HCT116 (cell line): ENCODE data around the gene SV2A. TPM values are rescaled to one million over a fixed set of nuclear protein-coding genes. Genes with fewer than 3 reads are reported as not detected.

Experiments
- ATAC-seq: fragments of 200-7000 bp; cut with Tn5 transposase; 2 replicates; pipeline ENCODE4 v1.9.1; 2020; ENCODE audit warnings: mild to moderate bottlenecking, moderate library complexity
- BruUV-seq: library from RNA; stranded (reverse); fragments of 400-500 nt; replicated peaks from 2 replicates; lab custom pipeline; 2021; lab: Mats Ljungman, UMichigan
- CTCF ChIA-PET: fragments of 300-600 bp; sonication (Branson Sonifier 250); formaldehyde crosslinking; loops from one replicate; lab custom pipeline; 2021; ENCODE audit warnings: antibody characterized with exemption; lab: Charles Lee
- POLR2A ChIA-PET: fragments of 300-600, 350-600 bp; sonication (Branson Sonifier 250); formaldehyde crosslinking; loops from one replicate; lab custom pipeline; 2021; ENCODE audit warnings: antibody characterized with exemption; lab: Charles Lee
- RAD21 ChIA-PET, 2 experiments: fragments of 300-600 bp; sonication (Branson Sonifier 250); formaldehyde crosslinking; loops; one replicate each; lab custom pipeline; 2023; ENCODE audit warnings: low total read pairs in 2 of 2; ENCODE audit not compliant: uncharacterized antibody in 2 of 2, unreplicated experiment in 2 of 2, low non-redundant PET in 1 of 2; lab: Charles Lee
- DNase-seq: peaks from one replicate; pipeline ENCODE4 v3.0.0-alpha.2; 2010; ENCODE audit warnings: low read depth, low spot score
- H2AFZ ChIP-seq: fragments of 200-600 bp; shearing (Covaris generic), sonication (generic); 2 replicates; pipeline ENCODE4 v1.6.1; 2017; ENCODE audit warnings: low read depth, mixed run types, mixed read lengths, antibody characterized with exemption, low read length; ENCODE audit not compliant: poor library complexity, severe bottlenecking
- H3K27ac ChIP-seq: 2 replicates; pipeline ENCODE4 v1.5.1; 2012; ENCODE audit warnings: low read depth, low read length
- H3K27me3 ChIP-seq: fragments of 200-600 bp; sonication (generic); 2 replicates; pipeline ENCODE4 v1.6.1; 2016; ENCODE audit warnings: mixed run types, low read length, mixed read lengths; ENCODE audit not compliant: insufficient read depth
- H3K36me3 ChIP-seq, 2 experiments: fragments of 200-500 bp in 1 of 2; fragments of 200-600 bp in 1 of 2; sonication (Bioruptor generic) in 1 of 2; sonication (generic) in 1 of 2; 2 replicates each; pipeline versions ENCODE4 v1.5.1 to v1.6.1; 2014 to 2016; ENCODE audit warnings: low read length in 2 of 2, inconsistent platforms in 1 of 2, mixed read lengths in 1 of 2, mixed run types in 1 of 2; ENCODE audit not compliant: insufficient read depth in 2 of 2, control insufficient read depth in 1 of 2
- H3K4me1 ChIP-seq, 2 experiments: fragments of 200-600 bp in 1 of 2; sonication (generic) in 1 of 2; 2 replicates each; pipeline versions ENCODE4 v1.5.1 to v1.6.1; 2012 to 2017; ENCODE audit warnings: low read length in 2 of 2, inconsistent platforms in 1 of 2, mild to moderate bottlenecking in 1 of 2, mixed read lengths in 1 of 2, mixed run types in 1 of 2, moderate library complexity in 1 of 2; ENCODE audit not compliant: insufficient read depth in 2 of 2, control insufficient read depth in 1 of 2
- H3K4me2 ChIP-seq: fragments of 200-600 bp; sonication (generic); 2 replicates; pipeline ENCODE4 v1.6.1; 2017; ENCODE audit warnings: mixed run types, low read length, mixed read lengths
- H3K4me3 ChIP-seq, 2 experiments: fragments of 200-600 bp in 1 of 2; sonication (generic) in 1 of 2; replicated peaks in 1 of 2; 2 replicates each; pipeline ENCODE4 v1.5.1; 2011 to 2016; ENCODE audit warnings: low read length in 2 of 2, control low read depth in 1 of 2, low read depth in 1 of 2, mild to moderate bottlenecking in 1 of 2, mixed read lengths in 1 of 2, mixed run types in 1 of 2
- H3K79me2 ChIP-seq: fragments of 200-600 bp; sonication (generic); 2 replicates; pipeline ENCODE4 v1.6.1; 2017; ENCODE audit warnings: mild to moderate bottlenecking, mixed run types, low read length, moderate library complexity, mixed read lengths; ENCODE audit not compliant: insufficient read depth
- H3K9ac ChIP-seq: fragments of 200-600 bp; sonication (generic); 2 replicates; pipeline ENCODE4 v1.6.1; 2016; ENCODE audit warnings: low read length, mixed read lengths
- H3K9me2 ChIP-seq: fragments of 200-600 bp; sonication (generic), shearing (Covaris generic); 2 replicates; pipeline ENCODE4 v1.6.1; 2017; ENCODE audit warnings: mixed run types, mild to moderate bottlenecking, moderate library complexity; ENCODE audit not compliant: insufficient read depth
- H3K9me3 ChIP-seq, 2 experiments: fragments of 200-500 bp in 1 of 2; fragments of 200-600 bp in 1 of 2; sonication (Bioruptor generic) in 1 of 2; sonication (generic) in 1 of 2; 2 replicates each; pipeline ENCODE4 v1.6.1; 2014 to 2017; ENCODE audit warnings: low read length in 2 of 2, mixed read lengths in 2 of 2, inconsistent platforms in 1 of 2, low read depth in 1 of 2, mild to moderate bottlenecking in 1 of 2, mixed run types in 1 of 2, moderate library complexity in 1 of 2; ENCODE audit not compliant: control insufficient read depth in 1 of 2, insufficient read depth in 1 of 2
- H4K20me1 ChIP-seq: fragments of 200-600 bp; sonication (generic), shearing (Covaris generic); 2 replicates; pipeline ENCODE4 v1.6.1; 2017; ENCODE audit warnings: mixed run types, mild to moderate bottlenecking, moderate library complexity; ENCODE audit not compliant: insufficient read depth
- ATF3 ChIP-seq: IDR thresholded peaks from 2 replicates; pipeline ENCODE4 v1.6.1; 2012
- CEBPB ChIP-seq: IDR thresholded peaks from 2 replicates; pipeline ENCODE4 v1.6.1; 2012; ENCODE audit warnings: low read depth
- EGR1 ChIP-seq: IDR thresholded peaks from 2 replicates; pipeline ENCODE4 v1.6.1; 2012; ENCODE audit warnings: low read depth
- ELF1 ChIP-seq: IDR thresholded peaks from 2 replicates; pipeline ENCODE4 v1.6.1; 2012; ENCODE audit warnings: low read depth, borderline replicate concordance
- EZH2 ChIP-seq: fragments of 200-600 bp; sonication (generic); IDR thresholded peaks from 2 replicates; pipeline ENCODE4 v1.6.1; 2017; ENCODE audit warnings: antibody characterized with exemption, mixed run types
- EZH2phosphoT487 ChIP-seq: fragments of 200-600 bp; IDR thresholded peaks from 2 replicates; pipeline ENCODE4 v1.6.1; 2018; ENCODE audit warnings: antibody characterized with exemption, borderline replicate concordance
- FOSL1 ChIP-seq: IDR thresholded peaks from 2 replicates; pipeline ENCODE4 v1.6.1; 2012; ENCODE audit warnings: low read depth
- JUND ChIP-seq: IDR thresholded peaks from 2 replicates; pipeline ENCODE4 v1.6.1; 2012
- MAX ChIP-seq: IDR thresholded peaks from 2 replicates; pipeline ENCODE4 v1.6.1; 2012
- POLR2AphosphoS5 ChIP-seq: IDR thresholded peaks from 2 replicates; pipeline ENCODE4 v1.6.1; 2011; ENCODE audit warnings: mild to moderate bottlenecking, low read depth, low read length, moderate library complexity
- SIN3A ChIP-seq: IDR thresholded peaks from 2 replicates; pipeline ENCODE4 v1.6.1; 2012; ENCODE audit warnings: low read depth
- SP1 ChIP-seq: IDR thresholded peaks from 2 replicates; pipeline ENCODE4 v1.6.1; 2012; ENCODE audit warnings: low read depth
- ZBTB33 ChIP-seq: IDR thresholded peaks from 2 replicates; pipeline ENCODE4 v1.6.1; 2011; ENCODE audit warnings: mild to moderate bottlenecking, low read length, moderate library complexity; ENCODE audit not compliant: insufficient replicate concordance; ENCODE audit errors: extremely low read depth
- intact Hi-C: fragments of 100-400 bp; cut with micrococcal nuclease; formaldehyde crosslinking; loops from 2 replicates; pipeline ENCODE4 v1.10.0; 2022
- total RNA-seq: library from RNA; stranded (reverse); gene quantifications from one replicate; pipeline ENCODE4 v1.2.1, GENCODE V29; 2021; ENCODE audit not compliant: unreplicated experiment

Gene SV2A
- total RNA-seq, 1 experiment from 2014 or later, result 0.15 TPM

GRCh38 chr1:149965440-149965839 is 47.8 kb upstream of the SV2A start:
- RAD21 ChIA-PET, result no interaction called here
- Histone ChIP-seq H3K27me3 (no peaks in the 10 kb centered on the region), H3K79me2 (no peaks in the 10 kb centered on the region), H3K9me2 (no peaks in the 10 kb centered on the region), H3K9ac (no peak overlapping the region), H3K4me3 (no peak overlapping the region), H3K36me3 (peaks cover 22 to 23% of the 10 kb centered on the region in 2 experiments; a peak in 3 of 4 replicates), H3K4me2 (no peak overlapping the region), H4K20me1 (no peaks in the 10 kb centered on the region), H3K27ac (no peak overlapping the region), H3K4me1 (no peaks in the 10 kb centered on the region), H2AFZ (no peak overlapping the region)
- CTCF ChIA-PET, result interaction anchor here (0.8 to 1.9 kb wide), 2 partner anchors 200 to 222 kb away, joined by 3 to 4 read pairs; no protein-coding TSS in a partner anchor
- no peak for DNase-seq
- intact Hi-C loops, result no loop called here
- POLR2A ChIA-PET, result no interaction called here
- TF ChIP-seq ZBTB33 (no peak), FOSL1 (no peak), SIN3A (no peak), ELF1 (no peak), MAX (no peak), POLR2AphosphoS5 (no peak), SP1 (no peak), CEBPB (no peak), EZH2 (no peak), JUND (no peak), ATF3 (no peak), EGR1 (no peak), EZH2phosphoT487 (no peak)
- TF ChIP-seq, all 23 proteins: peak for 0
- no peak for ATAC-seq
- no TSS peak for BruUV-seq
- H3K9me3 ChIP-seq, result no peaks in the 10 kb centered on the region
